Osteoblast (primary cell): ENCODE results near the gene NUCKS1. TPM values are rescaled to one million over a fixed set of nuclear protein-coding genes. Genes with fewer than 3 reads are reported as not detected.

Source experiments
- DNase-seq: peaks from one replicate; pipeline ENCODE4 v3.0.0; 2011; ENCODE audit warnings: low spot score, mixed read lengths; ENCODE audit not compliant: insufficient read length; ENCODE audit errors: missing footprints
- H2AFZ ChIP-seq: 2 replicates; pipeline ENCODE4 v1.6.0; 2011; ENCODE audit warnings: mild to moderate bottlenecking, low read length
- H3K27ac ChIP-seq: 2 replicates; pipeline ENCODE4 v1.5.1; 2011; ENCODE audit warnings: mild to moderate bottlenecking, low read depth, low read length, moderate library complexity
- H3K27me3 ChIP-seq: 2 replicates; pipeline ENCODE4 v1.6.0; 2012; ENCODE audit warnings: mild to moderate bottlenecking, control low read depth, inconsistent platforms, low read length, moderate library complexity; ENCODE audit not compliant: insufficient read depth
- H3K36me3 ChIP-seq: 2 replicates; pipeline ENCODE4 v1.5.1; 2011; ENCODE audit warnings: mild to moderate bottlenecking, low read length, control low read depth, moderate library complexity; ENCODE audit not compliant: insufficient read depth
- H3K4me1 ChIP-seq: 2 replicates; pipeline ENCODE4 v1.5.1; 2011; ENCODE audit warnings: mild to moderate bottlenecking, low read length, control low read depth, moderate library complexity; ENCODE audit not compliant: insufficient read depth
- H3K4me2 ChIP-seq: 2 replicates; pipeline ENCODE4 v1.6.0; 2011; ENCODE audit warnings: mild to moderate bottlenecking, low read length; ENCODE audit not compliant: insufficient read depth
- H3K4me3 ChIP-seq: fragments of 200-600 bp; sonication (generic); 3 replicates; pipeline ENCODE4 v1.5.1; 2012; ENCODE audit warnings: mild to moderate bottlenecking, low read length, inconsistent platforms; ENCODE audit not compliant: insufficient read depth
- H3K79me2 ChIP-seq: 2 replicates; pipeline ENCODE4 v1.6.0; 2012; ENCODE audit warnings: mild to moderate bottlenecking, low read length, control low read depth, inconsistent platforms; ENCODE audit not compliant: insufficient read depth
- H3K9me3 ChIP-seq: 2 replicates; pipeline ENCODE4 v1.5.1; 2011; ENCODE audit warnings: low read depth, low read length, control low read depth
- H4K20me1 ChIP-seq: 2 replicates; pipeline ENCODE4 v1.6.0; 2012; ENCODE audit warnings: mild to moderate bottlenecking, low read length, control low read depth; ENCODE audit not compliant: insufficient read depth
- CTCF ChIP-seq: IDR thresholded peaks from 2 replicates; pipeline ENCODE4 v1.5.1; 2011; ENCODE audit warnings: mild to moderate bottlenecking, low read depth, low read length, moderate library complexity; ENCODE audit errors: extremely low read depth
- total RNA-seq: library from RNA; depleted of rRNA; stranded (reverse); fragments of >200 nt; gene quantifications from 2 replicates; pipeline ENCODE4 v1.2.3, GENCODE V29; 2012

The NUCKS1 gene
- total RNA-seq, 1 donor = 140 TPM

GRCh38 chr1:205754857-205755256 lies 4.9 kb upstream of the NUCKS1 start:
- Histone ChIP-seq H3K27ac (no peak overlapping the region), H3K4me1 (peaks cover 5% of the 10 kb centered on the region), H3K4me3 (no peak overlapping the region), H4K20me1 (no peaks in the 10 kb centered on the region), H3K4me2 (no peak overlapping the region), H3K27me3 (peaks cover 2% of the 10 kb centered on the region), H3K79me2 (no peaks in the 10 kb centered on the region), H2AFZ (no peak overlapping the region), H3K36me3 (no peaks in the 10 kb centered on the region), H3K9me3 (no peaks in the 10 kb centered on the region)
- no peak for DNase-seq
- TF ChIP-seq CTCF = no peak

- Histone ChIP-seq H3K4me2 (peak overlapping the region; percentile 98), H3K4me1 (peaks cover 26% of the 10 kb centered on the region), H3K27me3 (peaks cover 2% of the 10 kb centered on the region), H3K9me3 (no peaks in the 10 kb centered on the region), H3K36me3 (no peaks in the 10 kb centered on the region), H3K4me3 (no peak overlapping the region), H3K27ac (no peak overlapping the region), H4K20me1 (peaks cover 28% of the 10 kb centered on the region), H3K79me2 (peaks cover 36% of the 10 kb centered on the region), H2AFZ (peak overlapping the region; percentile 97)
- DNase-seq = no peak
- no peak for TF ChIP-seq CTCF
Measured at GRCh38 chr1:205751036-205751651, 1.2 kb upstream of the NUCKS1 start.

- TF ChIP-seq CTCF = no peak
- peak overlapping the region; percentile 97 for H3K4me2 ChIP-seq
- H3K36me3 ChIP-seq = no peaks in the 10 kb centered on the region
- no peaks in the 10 kb centered on the region for H3K9me3 ChIP-seq
- H3K4me1 ChIP-seq = peaks cover 26% of the 10 kb centered on the region
- H4K20me1 ChIP-seq = peaks cover 41% of the 10 kb centered on the region
- no peaks in the 10 kb centered on the region for H3K27me3 ChIP-seq
- peak; percentile 97 for DNase-seq
- peak overlapping the region; percentile 87 for H3K4me3 ChIP-seq
- H3K79me2 ChIP-seq = peaks cover 52% of the 10 kb centered on the region
- H2AFZ ChIP-seq = peak overlapping the region; percentile 62
- peak overlapping the region; percentile 96 for H3K27ac ChIP-seq
Measured at GRCh38 chr1:205749234-205750137, 496 bp downstream of the NUCKS1 start.
